ENCODE measurements around the gene CPLX1.

CPLX1 gene

DNA sequence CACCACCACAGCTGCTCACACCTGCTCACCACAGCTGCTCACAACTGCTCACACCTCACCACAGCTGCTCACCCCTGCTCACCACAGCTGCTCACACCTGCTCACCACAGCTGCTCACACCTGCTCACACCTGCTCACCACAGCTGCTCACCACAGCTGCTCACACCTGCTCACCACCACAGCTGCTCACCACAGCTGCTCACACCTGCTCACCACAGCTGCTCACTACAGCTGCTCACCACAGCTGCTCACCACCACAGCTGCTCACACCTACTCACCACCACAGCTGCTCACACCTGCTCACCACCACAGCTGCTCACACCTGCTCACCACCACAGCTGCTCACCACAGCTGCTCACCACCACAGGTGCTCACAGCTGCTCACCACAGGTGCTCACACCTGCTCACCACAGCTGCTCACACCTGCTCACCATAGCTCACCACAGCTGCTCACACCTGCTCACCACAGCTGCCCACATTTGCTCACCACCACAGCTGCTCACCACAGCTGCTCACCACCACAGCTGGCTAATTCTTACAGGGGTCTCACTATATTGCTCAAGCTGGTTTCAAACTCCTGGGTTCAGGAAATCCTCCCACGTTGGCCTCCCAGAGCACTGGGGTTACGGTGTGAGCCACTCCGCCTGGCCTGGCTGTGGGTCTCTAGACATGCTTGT lies 30.4 kb upstream of the CPLX1 start:
- Histone ChIP-seq H3K4me3 (no peak overlapping the region), H3K27ac (no peak overlapping the region)

GRCh38 chr4:855880-856224 lies 29.9 kb upstream of the CPLX1 start:
- Histone ChIP-seq H3K4me3 (no peak overlapping the region), H3K27ac (no peak overlapping the region)

DNA sequence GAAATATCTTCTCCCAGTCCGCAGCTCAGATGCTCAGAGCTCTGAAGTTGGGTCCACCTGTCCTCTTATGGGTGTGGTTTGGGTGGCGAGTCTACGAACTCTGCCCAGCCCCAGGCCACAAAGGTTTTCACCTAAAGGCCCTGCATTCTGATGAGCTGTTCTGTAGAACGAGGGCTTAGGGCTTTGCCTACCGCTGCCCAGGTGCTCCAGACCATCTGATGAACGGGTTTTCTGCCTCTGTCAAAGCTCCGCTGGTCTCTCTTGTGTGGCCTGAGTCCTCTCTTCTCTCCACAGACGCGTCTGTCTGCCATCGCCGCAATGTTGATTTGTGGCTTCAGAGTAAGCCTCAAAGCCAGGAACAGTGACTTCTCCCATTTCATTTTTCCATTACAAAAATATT lies 28.4 kb upstream of the CPLX1 start:
- H3K27ac ChIP-seq, result no peak overlapping the region
- H3K4me3 ChIP-seq, result no peak overlapping the region

DNA sequence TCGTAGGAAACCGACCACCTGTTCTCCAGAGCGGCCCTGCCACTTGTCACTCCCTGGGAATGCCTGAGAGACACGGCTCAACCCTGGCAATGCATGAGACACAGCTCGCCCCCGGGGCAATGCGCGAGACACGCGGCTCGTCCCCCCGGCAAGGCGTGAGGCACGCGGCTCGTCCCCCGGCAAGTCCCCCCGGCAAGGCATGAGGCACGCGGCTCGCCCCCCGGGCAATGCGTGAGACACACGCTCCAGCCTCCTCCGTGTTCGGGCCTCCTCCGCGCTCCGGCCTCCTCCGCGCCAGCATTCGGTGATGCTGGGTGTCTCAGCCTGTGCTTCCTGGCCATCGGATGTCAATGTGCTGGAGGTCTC lies 27.5 kb upstream of the CPLX1 start:
- no peak overlapping the region for H3K27ac ChIP-seq
- no peak overlapping the region for H3K4me3 ChIP-seq

- Histone ChIP-seq H3K4me3 (no peak overlapping the region), H3K27ac (no peak overlapping the region)
These were observed 25.9 kb upstream of the CPLX1 start for GRCh38 chr4:851701-852430.

GRCh38 chr4:850323-850945 lies 24.5 kb upstream of the CPLX1 start:
- Histone ChIP-seq H3K27ac (no peak overlapping the region), H3K4me3 (no peak overlapping the region)

GRCh38 chr4:849478-850175 lies 23.7 kb upstream of the CPLX1 start:
- Histone ChIP-seq H3K27ac (no peak overlapping the region), H3K4me3 (no peak overlapping the region)

GRCh38 chr4:848803-849477 lies 23.0 kb upstream of the CPLX1 start:
- H3K27ac ChIP-seq, result no peak overlapping the region

DNA sequence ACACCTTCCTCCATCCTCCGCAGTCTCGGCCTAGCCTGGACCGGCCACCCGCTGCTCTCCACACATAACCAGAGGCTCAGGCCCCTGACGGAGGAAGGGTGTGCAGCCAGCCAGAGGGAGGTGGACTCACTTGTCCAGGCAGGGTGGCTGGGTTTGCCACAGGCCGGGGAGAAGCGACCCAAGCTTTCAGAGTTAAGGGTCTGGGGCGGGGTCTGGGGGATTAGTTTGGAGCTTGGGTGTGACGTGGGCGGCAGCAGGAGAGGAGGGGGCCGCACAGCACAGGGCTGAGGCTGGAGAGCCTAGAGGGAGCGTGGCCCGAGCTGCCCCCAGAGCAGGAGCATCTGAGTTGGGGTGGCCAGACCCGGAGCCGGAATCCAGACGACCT lies 22.4 kb upstream of the CPLX1 start:
- no peak overlapping the region for H3K27ac ChIP-seq
- no peak overlapping the region for H3K4me3 ChIP-seq

More at GRCh38 chr4:848803-849477, 23.0 kb upstream of the CPLX1 start:
- H3K4me3 ChIP-seq, result no peak overlapping the region

- no peak overlapping the region for H3K4me3 ChIP-seq
- peak overlapping the region in 1 of 21 experiments; percentile 34 for H3K27ac ChIP-seq
These were observed 19.9 kb upstream of the CPLX1 start for GRCh38 chr4:845836-846251.

DNA sequence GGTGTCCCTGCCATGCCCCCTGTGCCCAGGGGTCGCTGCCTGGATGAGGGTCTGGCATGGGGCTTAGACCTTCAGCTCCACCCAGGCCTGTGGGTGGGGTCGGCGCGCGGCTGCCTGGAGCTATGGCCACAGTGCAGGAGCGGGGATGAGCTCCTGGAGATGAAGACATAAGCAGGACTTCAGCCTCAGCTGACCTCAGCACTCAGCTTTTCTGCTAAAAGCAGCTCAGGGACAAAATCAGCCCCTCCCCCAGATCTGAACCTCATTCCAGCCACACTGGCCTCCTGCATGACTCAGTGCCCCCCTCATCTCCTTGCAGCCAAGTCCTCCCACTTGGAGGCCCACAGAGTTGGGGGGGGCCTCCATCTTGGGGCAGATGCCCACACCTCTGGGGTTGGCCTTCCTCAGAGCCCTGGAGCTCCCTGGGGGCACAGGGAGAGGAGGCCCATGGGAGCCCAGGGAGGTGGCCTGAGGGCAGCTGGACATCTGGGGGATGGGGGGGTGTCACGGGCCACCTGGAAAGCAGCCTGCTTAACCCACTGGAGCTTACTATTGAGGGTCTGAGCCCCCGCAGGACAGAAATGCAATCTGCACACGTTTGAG lies 19.4 kb upstream of the CPLX1 start:
- no peak overlapping the region for H3K4me3 ChIP-seq

GRCh38 chr4:844752-845232 lies 18.9 kb upstream of the CPLX1 start:
- Histone ChIP-seq H3K4me3 (no peak overlapping the region), H3K27ac (no peak overlapping the region)

More for the DNA sequence above, 19.4 kb upstream of the CPLX1 start:
- peak overlapping the region in 1 of 21 experiments; percentile 34 for H3K27ac ChIP-seq

DNA sequence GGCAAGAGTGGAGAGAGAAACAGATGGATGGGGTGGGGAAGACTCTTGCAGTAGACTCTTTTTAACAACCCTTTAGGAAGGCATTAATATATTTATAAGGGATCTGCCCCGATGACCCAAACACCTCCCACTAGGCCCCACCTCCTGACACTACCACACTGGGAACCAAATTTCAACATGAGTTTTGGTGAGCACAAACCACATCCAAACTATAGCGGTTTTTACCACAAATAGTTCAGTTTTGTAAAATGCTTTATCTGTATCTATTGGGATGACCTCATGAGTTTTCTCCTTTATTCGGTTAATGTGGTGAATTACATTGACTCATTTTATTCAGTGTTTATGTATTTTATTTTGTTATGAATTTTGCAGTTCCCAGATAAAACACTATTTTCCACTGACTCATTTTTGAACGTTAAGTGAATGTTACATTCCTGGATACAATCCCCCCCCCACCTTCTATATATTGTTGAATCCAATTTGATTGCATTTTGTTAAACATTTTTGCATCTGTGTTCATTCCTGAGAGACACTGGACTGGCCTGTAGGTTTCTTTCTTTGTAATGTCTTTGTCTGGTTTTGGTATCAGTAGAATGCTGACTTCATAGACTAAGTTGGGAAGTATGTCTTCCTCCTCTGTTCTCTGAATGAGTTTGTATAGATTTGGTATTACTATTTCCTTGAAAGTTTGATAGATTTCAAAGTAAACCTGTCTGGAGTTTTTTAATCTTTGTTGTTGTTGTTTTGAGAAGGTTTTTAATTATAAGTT lies 13.9 kb upstream of the CPLX1 start:
- Histone ChIP-seq H3K4me3 (no peak overlapping the region), H3K27ac (no peak overlapping the region)

- no peak overlapping the region for H3K4me3 ChIP-seq
- H3K27ac ChIP-seq, result no peak overlapping the region
These were observed 11.8 kb upstream of the CPLX1 start for GRCh38 chr4:837772-838171.

DNA sequence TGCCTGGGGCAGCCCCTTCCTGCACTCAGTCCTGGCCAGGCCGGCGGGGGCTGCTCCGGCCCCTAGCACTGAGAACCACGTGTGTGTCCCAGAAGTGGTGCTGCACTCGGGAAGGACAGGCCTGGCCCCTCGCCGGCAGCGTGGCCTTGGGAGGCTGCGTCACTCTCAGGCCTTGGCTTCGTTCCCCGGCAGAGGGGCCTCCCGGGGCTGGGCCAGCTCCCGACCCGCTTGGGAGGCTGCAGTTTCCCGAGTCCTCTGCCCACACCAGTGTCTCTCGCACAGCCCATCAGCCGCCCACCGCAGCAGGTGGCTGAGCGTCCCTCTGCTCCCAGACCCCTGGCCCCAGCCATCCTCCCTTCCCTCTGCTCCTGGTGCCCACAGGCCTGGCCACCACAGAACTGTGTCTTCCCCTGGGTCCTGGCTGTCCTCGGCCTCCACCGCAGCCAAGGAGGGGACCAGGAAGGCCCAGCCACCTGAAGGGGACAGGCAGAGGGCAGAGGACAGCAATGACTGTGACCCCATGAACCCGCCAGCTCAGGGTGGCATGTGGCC lies 10.9 kb upstream of the CPLX1 start:
- Histone ChIP-seq H3K27ac (no peak overlapping the region), H3K4me3 (no peak overlapping the region)

DNA sequence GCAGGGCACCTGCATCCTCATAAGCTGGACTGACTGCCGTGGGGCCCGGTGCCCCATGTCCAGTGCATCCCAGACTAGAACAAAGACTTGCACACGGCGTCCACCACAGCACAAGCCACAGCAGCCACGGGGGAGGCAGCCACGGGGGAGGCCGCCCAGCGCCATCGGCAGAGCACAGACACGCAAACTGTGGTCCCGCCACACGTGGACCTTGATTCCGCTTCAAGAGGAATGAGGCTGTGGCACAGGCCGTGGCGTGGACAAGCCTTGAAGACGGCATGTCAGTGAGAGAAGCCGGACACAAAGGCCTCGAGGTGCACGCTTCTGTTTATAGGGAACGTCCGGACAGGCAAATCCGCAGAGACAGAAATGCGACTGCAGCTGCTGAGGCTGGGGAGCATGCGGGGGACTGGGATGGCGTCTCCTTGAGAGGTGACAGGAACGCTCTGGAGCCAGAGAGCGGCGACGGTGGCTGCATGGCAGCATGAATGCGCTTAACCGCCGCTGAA lies 10.1 kb upstream of the CPLX1 start:
- H3K27ac ChIP-seq, result no peak overlapping the region
- H3K4me3 ChIP-seq, result no peak overlapping the region

GRCh38 chr4:835148-836002 lies 9.4 kb upstream of the CPLX1 start:
- H3K27ac ChIP-seq, result no peak overlapping the region
- H3K4me3 ChIP-seq, result no peak overlapping the region

Data from skin epidermis (tissue), 12 donors.